Hypothalamus (tissue), 51 donors: Measurements from ENCODE around the gene MDM2.
"Not testable (repeated sequence)": the region's sequence is repeated elsewhere in the genome, so short reads cannot be mapped to it uniquely, and the experiment has no call there.

Experiments
- DNase-seq, 51 donors: peaks; one replicate each; lab custom pipeline; 2025; lab: John Stamatoyannopoulos, UW

Gene MDM2

GRCh38 chr12:68785358-68785757 lies 22.6 kb upstream of the MDM2 start:
- no peak for DNase-seq

DNA sequence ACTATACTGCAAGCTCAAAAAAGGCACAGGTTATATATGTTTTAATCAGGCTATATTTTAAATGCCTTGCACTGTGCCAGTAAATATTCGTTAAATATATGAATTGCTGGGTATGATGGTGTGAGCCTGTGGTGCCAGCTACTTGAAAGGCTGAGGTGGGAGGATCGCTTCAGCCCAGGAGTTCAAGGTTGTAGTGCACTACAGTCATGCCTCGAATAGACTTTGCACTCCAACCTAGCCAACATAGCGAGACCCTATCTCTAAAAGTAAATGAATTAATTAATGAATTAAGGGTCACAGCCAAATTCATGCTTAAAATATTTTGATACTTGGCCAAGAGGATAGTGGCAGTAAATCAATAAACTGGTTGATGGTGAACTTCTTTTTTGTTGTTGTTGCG lies 22.2 kb upstream of the MDM2 start:
- DNase-seq = no peak

DNA sequence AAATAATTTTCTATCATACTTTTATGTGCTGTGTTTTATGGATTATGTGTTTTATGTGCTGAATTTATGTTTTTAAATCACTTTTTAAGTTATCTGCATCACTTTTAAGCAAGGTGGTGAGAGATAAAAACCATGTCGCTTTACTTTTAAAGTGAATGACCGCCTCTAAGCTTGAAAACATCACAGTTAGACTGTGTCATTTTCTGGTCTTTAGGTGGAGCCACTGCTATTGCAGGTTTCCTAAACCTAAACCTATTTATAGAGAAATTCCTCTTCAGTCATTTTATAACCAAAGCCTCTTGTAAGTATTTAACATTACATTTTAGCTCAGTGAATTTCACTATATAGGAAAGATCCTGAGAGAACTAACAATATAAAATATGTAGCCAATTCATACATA lies 21.0 kb upstream of the MDM2 start:
- no peak for DNase-seq

DNA sequence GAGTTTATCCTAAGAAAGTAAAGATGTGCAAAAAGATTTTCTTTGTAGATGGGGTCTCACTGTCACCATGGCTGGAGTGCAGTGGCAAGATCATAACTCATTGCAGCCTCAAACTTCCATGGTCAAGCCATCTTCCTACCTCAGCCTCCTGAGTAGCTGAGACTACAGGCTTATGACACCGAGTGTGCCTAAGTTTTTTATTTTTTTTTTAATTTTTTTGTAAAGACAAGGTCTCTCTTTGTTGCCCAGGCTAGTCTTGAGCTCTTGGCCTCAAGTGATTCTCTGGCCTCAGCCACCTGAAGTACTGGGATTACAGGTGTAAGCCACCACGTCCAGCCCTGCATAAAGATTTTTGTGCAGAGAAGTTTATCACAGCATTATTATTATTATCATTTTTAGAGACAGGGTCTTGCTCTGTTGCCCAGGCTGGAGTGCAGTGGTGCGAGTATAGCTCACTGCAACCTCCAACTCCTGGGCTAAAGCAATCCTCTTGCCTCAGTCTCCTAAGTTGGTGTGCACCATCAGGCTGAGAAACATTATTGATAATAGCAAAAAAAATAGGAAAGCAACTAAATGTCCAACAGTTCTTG lies 19.3 kb upstream of the MDM2 start:
- DNase-seq = no peak

DNA sequence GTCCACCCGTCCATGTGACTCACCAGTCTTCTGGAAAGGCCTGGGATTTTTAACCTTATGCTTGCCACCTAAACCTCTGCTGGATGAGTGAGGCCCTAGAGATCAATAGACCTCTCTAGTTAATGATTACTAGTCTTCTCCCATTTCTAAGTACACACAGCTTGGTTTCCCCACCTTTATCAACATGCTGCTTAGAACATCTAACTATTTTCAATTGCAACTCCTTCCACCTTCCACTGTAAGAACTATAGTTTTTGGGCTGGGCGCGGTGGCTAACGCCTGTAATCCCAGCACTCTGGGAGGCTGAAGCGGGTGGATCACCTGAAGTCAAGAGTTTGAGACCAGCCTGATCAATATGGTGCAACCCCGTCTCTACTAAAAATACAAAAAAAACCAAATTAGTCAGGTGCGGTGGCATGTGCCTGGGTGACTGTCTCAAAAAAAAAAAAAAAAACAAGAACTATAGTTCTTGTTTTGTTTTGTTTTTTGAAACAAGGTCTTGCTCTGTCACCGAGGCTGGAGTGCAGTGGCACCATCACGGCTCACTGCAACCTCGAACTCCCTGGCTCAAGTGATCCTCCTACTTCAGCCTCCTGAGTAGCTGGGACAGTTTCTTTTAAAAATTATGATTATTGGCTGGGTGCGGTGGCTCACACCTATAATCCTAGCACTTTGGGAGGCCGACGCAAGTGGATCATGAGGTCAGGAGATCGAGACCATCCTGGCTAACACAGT lies 18.7 kb upstream of the MDM2 start:
- DNase-seq = no peak

DNA sequence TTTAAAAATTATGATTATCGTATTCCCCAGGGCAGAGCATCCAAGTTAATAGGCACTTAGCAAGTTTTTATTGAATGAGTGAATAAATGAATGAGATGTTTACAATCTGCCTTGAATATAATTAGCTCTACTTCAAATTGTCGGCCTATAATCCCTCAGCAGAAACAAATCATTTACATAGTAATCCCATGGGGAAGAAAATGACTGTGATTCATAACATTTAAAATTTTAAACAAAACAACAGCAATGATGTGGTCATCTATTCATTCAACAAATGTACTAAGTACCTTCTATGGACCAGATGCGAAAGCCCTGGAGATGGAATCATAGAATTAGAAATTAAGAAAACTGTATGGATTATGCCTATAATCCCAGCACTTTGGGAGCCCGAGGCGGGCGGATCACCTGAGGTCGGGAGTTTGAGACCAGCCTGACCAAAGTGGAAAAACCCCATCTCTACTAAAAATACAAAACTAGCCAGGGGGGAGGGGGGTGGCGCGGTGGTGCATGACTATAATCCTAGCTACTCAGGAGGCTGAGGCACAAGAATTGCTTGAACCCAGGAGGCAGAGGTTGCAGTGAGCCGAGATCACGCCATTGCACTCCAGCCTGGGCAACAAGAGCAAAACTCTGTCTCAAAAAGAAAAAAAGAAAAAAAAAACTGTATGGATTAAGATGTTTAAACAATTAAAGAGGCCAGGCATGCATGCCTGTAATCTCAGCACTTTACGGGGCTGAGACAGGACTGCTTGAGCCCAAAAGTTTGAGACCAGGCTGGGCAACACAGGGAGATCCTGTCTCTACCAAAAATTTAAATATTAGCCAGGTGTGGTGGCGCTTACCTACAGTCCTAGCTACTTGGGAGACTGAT lies 17.7 kb upstream of the MDM2 start:
- DNase-seq = no peak

GRCh38 chr12:68790952-68791234 lies 17.1 kb upstream of the MDM2 start:
- no peak for DNase-seq

- no peak for DNase-seq
Measured at GRCh38 chr12:68791897-68792481, 16.0 kb upstream of the MDM2 start.

GRCh38 chr12:68792952-68793351 lies 15.0 kb upstream of the MDM2 start:
- no peak for DNase-seq

GRCh38 chr12:68793436-68793835 lies 14.5 kb upstream of the MDM2 start:
- no peak for DNase-seq

DNA sequence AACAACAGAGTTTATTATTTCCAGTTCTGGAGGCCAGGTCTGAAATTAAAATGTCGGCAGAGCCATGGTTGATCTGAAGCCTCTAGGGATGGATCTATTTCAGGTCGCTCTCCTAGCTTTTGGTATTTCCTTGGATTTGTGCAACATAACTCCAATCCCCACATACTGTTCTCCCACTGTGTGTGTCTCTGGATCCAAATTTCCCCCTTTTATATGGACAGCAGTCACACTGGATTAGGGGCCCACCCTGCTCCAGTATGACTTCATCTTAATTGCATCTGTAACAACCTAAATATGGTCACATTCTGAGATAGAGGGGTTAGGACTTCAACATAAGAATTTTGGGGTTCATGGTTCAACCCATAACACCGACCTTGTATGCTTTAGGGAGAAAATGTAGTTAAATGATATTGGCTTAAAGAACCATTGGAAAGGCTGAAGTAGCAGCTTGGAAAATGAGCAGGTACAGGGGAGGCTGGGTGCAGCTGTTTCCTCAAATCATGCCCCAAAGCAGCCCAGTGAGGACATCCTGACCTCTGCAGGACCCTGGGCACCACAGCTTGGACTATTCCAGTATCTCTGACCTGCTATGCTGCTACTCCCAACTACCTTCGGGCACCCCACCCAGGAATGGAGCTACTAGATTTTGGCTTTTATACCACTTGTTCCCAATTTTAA lies 13.9 kb upstream of the MDM2 start:
- DNase-seq = no peak

DNA sequence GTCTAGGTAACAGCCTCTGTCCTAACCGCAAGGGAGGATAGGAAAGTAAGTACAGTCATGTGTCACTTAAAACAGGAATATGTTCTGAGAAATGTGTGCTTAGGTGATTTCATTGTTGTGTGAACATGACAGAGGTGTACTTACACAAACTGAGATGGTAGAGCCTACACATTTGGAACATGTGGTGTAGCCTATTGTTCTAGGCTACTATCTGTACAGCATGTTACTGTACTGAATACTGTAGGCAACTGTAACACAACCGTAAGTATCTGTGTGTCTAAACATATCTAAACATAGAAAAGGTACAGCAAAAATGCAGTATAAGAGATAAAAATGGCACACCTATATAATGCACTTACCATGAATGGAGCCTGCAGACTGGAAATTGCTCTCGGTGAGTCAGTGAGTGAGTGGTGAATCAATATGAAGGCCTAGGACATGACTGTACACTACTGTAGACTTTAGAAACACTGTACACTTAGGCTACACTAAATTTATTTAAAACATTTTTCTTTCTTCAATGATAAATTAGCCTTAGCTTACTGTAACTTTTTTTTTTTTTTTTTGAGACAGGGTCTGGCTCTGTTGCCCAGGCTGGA lies 13.2 kb upstream of the MDM2 start:
- DNase-seq = no peak

DNA sequence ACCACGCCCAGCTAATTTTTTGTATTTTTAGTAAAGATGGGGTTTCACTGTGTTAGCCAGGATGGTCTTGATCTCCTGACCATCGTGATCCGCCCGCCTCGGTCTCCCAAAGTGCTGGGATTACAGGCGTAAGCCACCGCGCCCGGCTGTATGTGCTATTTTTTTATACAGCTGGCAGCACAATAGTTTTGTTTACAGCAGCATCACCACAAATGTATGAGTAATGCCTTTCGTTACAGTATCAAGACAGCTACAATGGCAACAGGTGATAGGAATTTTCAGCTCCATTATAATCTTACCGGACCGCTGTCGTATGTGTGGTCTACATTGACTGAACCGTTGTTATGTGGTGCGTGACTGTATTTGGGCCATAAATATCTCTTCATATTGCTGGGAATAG lies 11.6 kb upstream of the MDM2 start:
- DNase-seq = no peak

DNA sequence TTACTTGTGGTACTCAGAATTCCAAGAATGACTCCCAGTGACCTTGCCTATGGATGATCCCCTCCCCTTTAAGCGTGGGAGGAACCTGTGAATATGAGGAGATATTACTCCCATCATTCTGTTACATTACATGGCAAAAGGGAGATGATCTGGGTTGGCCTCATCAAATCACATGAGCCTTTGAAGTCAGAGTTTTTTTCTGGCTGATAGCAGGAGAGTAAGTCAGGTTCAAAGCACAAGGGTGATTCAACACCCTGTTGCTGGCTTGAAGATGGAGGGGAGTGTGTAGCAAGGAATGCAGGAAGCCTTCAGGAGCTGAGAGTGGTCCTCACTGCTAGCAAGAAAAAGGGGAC lies 9.1 kb upstream of the MDM2 start:
- no peak for DNase-seq

GRCh38 chr12:68800294-68800693 lies 7.7 kb upstream of the MDM2 start:
- no peak for DNase-seq

GRCh38 chr12:68801124-68801523 lies 6.9 kb upstream of the MDM2 start:
- not testable (repeated sequence) for DNase-seq

DNA sequence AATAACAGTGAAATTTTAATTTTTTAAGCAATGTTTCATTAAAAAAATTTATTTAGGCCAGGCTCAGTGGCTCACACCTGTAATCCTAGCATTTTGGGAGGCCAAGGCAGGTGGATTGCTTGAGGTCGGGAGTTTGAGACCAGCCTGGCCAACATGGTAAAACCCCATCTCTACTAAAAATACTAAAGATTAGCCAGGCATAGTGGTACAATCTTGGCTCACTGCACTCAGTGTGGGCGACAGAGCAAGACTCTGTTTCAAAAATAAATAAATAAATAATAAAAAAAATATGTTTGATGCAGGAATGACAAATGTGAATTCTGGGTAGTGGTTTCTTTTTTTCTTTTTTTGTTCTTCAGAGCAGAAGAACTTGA lies 5.6 kb upstream of the MDM2 start:
- not testable (repeated sequence) for DNase-seq

DNA sequence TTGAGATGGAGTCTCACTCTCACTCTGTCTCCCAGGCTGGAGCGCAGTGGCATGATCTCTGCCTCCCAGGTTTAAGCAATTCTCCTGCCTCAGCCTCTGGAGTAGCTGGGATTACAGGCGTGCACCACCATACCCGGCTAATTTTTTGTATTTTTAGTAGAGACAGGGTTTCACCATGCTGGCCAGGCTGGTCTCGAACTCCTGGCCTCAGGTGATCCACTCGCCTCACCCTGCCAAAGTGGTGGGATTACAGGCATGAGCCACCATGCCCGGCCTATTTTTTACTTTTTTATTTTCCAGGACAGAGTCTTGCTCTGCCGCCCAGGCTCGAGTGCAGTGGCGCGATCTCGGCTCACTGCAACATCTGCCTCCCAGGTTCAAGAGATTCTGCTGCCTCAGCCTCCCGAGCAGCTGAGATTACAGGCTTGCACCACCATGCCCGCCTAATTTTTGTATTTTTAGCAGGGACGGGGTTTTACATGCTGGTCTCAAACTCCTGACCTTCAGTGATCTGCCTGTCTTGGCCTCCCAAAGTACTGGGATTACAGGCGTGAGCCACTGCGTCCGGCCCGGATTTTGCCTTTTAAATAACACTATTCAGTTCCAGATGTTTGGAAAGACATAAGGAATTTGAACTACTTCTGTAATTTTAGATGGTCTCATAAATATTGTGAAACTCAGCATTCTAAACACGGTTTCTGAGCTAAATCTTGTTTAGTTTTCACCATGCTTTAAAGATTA lies 4.9 kb upstream of the MDM2 start:
- DNase-seq = not testable (repeated sequence)

DNA sequence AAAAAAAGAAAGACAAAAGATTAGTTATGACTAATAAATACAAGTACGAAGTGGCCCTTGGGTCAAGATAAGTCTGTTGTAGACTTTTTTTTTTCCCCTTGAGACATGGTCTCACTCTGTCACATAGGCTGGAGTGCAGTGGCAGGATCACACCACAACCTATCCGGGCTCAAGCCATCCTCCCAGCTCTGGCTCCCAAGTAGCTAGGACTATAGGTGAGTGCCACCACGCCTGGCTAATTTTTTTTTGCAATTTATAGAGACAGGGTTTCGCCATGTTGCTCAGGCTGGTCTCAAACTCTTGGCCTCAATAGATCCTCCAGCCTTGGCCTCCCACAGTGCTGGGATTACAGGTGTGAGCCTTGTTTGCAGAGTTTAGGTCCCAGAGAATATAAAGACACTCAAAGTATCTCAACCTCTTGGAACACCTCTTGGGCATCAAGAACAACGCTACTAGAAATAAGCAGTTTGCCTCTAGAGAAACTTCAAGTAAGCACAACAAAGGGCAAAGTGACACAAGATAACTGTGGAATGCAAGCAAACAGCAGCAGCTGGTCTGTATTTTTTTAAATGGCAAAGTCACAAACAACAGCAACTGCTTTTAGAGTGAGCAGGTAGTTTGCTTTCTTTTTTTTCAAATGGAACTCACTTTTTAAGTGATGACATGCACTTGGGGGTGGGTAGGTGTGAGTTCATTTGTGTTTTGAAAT lies 3.9 kb upstream of the MDM2 start:
- DNase-seq = no peak
